GM12864 (cell line): Measurements from ENCODE around the gene EXD2.
"Not testable (repeated sequence)": the region's sequence is repeated elsewhere in the genome, so short reads cannot be mapped to it uniquely, and the experiment has no call there.

Experiments used
- DNase-seq: peaks from one replicate; pipeline ENCODE4 v3.0.0-alpha.2; 2011; ENCODE audit warnings: low read depth
- H3K4me3 ChIP-seq: 2 replicates; pipeline ENCODE4 v1.5.1; 2011; ENCODE audit warnings: mild to moderate bottlenecking, low read depth, low read length, control low read depth
- TF ChIP-seq, protein P1 (sequence below): IDR thresholded peaks from 2 replicates; pipeline ENCODE4 v1.5.1; 2011; ENCODE audit warnings: low read depth, mild to moderate bottlenecking, moderate library complexity, low read length, control low read depth, inconsistent platforms; ENCODE audit errors: missing control alignments

Gene EXD2

DNA sequence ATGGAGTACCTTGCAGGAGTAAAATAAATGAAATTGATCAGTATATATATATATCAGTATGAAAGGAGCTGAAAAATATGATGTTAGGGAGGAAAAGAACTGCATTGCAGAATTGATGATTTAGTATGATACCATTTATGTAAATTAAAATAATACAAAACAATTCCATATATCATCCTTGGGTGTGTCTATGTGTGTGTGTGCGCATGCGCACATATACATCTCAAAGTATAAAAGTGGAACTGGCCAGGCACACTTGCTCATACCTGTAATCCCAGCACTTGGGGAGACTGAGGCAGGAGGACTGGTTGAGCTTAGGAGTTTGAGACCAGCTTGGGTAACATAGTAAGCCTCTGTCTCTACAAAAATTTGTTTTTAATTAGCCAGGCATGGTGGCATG, 84.0 kb downstream of the EXD2 start:
- no peak for DNase-seq
- TF ChIP-seq, protein P1, sequence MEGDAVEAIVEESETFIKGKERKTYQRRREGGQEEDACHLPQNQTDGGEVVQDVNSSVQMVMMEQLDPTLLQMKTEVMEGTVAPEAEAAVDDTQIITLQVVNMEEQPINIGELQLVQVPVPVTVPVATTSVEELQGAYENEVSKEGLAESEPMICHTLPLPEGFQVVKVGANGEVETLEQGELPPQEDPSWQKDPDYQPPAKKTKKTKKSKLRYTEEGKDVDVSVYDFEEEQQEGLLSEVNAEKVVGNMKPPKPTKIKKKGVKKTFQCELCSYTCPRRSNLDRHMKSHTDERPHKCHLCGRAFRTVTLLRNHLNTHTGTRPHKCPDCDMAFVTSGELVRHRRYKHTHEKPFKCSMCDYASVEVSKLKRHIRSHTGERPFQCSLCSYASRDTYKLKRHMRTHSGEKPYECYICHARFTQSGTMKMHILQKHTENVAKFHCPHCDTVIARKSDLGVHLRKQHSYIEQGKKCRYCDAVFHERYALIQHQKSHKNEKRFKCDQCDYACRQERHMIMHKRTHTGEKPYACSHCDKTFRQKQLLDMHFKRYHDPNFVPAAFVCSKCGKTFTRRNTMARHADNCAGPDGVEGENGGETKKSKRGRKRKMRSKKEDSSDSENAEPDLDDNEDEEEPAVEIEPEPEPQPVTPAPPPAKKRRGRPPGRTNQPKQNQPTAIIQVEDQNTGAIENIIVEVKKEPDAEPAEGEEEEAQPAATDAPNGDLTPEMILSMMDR: no peak
- no peak overlapping the region for H3K4me3 ChIP-seq

DNA sequence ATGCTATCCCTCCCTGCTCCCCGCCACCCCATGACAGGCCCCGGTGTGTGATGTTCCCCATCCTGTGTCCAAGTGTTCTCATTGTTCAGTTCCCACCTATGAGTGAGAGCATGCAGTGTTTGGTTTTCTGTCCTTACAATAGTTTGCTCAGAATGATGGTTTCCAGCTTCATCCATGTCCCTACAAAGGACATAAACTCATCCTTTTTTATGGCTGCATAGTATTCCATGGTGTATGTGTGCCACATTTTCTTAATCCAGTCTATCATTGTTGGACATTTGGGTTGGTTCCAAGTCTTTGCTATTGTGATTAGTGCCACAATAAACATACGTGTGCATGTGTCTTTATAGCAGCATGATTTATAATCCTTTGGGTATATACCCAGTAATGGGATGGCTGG, 86.1 kb downstream of the EXD2 start:
- H3K4me3 ChIP-seq, DNase-seq: not testable (repeated sequence)

DNA sequence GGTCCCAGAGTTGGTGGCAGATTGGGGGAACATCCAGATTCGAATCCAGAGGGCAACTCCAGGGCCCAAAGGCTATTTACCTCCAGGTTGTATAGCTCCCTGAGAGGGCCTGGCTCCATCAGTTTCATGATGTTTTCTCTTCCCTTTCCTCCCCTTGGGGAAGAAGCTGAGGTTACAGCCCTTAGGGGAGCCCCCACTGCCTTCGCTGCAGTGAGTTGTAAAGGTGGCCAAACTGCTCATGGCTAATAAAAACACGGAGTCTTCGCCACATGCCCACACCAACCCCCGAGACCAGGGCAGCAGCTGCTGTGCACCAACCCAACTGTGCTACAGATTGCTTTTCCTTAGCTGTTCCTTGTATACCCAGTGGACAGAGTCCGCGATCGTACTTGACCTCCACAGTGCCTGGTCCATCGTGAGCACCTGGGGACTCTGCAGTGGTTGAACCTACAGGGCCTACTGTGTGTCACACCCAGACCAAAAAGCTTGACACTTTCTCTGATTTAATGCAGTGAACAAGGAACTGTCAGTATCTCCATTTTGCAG, 89.5 kb downstream of the EXD2 start:
- DNase-seq: no peak
- TF ChIP-seq, protein P1: no peak
- H3K4me3 ChIP-seq: no peak overlapping the region

DNA sequence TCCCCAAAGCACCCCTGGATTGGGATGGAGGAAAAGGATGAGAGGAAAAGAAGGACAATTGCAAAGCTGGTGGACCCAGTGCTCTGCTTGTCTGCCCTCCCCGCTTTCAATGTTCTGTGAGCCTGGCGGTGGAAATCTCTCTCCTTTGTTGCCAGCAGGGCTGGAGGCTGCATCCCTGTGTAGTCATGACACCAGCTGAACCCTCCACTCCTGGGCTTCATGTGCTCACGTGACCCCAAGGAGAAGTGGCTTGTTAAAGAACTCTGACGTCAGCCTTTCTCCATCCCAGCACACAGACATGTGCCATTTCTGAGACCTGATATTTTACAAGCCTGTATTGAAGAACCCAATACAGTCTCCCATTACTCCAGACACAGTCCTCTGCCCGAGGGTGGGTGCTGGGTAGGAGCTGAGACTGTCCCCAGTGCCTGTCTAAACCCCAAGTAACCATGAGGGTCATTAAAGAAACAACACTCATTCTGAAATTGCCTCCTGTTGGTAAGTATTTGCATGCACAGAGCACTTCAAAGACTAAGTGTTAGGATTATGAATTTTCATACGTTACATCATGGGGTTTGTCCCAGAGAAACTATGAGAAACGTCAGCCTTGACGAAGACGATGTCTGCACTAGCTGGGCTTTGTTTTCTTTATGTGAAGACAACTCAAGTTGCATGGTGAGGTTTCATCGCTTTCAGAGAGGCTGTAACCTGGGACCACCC, 90.3 kb downstream of the EXD2 start:
- no peak overlapping the region for H3K4me3 ChIP-seq
- TF ChIP-seq, protein P1: no peak
- DNase-seq: no peak

DNA sequence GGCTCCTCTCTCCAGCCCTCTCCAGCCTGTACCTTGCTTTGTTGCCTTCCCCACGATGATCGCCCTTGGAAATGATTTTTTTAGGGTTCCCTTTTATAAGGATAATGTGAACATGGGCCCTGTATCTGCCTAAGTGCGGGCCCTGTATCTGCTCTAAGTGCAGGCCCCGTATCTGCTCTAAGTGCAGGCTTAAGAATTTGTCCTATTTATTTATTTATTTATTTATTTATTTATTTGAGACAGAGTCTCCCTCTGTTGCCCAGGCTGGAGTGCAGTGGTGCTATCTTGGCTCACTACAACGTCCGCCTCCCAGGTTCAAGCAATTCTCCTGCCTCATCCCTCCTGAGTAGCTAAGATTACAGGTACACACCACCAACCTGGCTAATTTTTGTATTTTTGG, 91.2 kb downstream of the EXD2 start:
- H3K4me3 ChIP-seq: no peak overlapping the region
- TF ChIP-seq, protein P1: no peak
- DNase-seq: no peak

DNA sequence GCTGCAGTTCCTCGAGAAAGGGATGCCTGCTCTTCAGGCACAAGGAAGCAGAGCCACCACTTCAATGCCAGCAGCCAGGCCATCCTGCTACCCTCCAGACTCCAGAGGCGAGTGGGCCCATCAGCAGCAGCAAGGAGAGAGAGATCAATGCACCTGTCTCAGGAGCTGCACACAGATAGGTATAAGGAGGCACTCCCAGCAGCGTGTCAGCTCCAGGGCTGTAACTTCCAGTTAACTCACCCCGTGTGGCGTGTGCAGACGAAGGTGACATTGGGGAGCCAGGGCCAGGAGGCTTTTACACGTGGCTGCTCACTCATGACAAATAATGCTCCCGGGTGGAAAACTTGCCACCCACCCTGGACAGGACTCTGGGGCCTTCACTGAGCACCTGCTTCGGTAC, 92.9 kb downstream of the EXD2 start:
- TF ChIP-seq, protein P1: no peak
- no peak overlapping the region for H3K4me3 ChIP-seq
- no peak for DNase-seq

DNA sequence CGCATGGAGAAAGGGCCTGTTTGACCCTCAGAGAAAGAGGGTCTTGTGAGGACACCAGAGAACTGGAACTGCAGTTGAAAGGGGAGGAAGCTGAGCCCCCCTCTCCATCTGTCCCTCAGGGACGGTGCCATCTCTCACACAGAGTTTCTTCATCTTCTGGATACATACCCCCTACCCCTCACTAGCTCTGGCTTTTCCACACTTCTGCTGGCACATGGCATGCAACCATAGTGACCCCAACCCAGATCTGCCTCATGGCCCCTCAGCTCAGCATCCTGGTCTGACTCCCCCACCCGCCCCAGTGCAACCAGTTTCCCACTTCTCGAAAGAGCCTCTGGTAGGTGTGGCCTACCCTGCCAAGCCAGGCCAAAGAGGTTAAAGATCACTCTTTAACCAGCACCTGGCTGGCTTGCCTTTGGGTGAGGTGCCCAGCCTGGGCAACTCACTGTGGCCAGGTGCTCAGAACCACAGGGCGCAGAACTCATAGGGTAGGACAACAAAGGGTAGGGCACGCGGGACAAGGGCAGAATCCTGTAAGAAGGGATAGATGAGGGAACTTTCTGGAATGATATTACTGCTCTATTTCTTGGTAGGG, 94.5 kb downstream of the EXD2 start:
- H3K4me3 ChIP-seq: no peak overlapping the region
- TF ChIP-seq, protein P1: no peak
- DNase-seq: no peak
